Stimulated activated naive CD8-positive, alpha-beta T cell treated with anti-CD3 and anti-CD28 coated beads, Interleukin-15, amount 100 ng/mL, for 72 hours (primary cell): ENCODE measurements around the gene MEI1.
A peak's percentile ranks its signal among the peaks of the same experiment; 100 is the strongest.
"Not testable (repeated sequence)": the region's sequence is repeated elsewhere in the genome, so short reads cannot be mapped to it uniquely, and the experiment has no call there.

Source experiments
- ATAC-seq: fragments of 150-1000 bp; cut with Tn5 transposase; 2 replicates; pipeline ENCODE4 v1.10.0; 2021; ENCODE audit warnings: mild to moderate bottlenecking, moderate library complexity
- DNase-seq, 2 donors: peaks; one replicate each; pipeline ENCODE4 v3.0.0; 2021 to 2022
- H3K27ac Mint-ChIP-seq, 2 donors: one replicate each; pipeline ENCODE4 v1.8.0; 2022; ENCODE audit warnings: mild to moderate bottlenecking in 2 of 2, mixed read lengths in 2 of 2, moderate library complexity in 2 of 2
- H3K27me3 Mint-ChIP-seq: one replicate; pipeline ENCODE4 v1.8.0; 2022; ENCODE audit warnings: mixed read lengths
- H3K4me1 Mint-ChIP-seq: one replicate; pipeline ENCODE4 v1.8.0; 2022; ENCODE audit warnings: mild to moderate bottlenecking, mixed read lengths
- H3K4me3 Mint-ChIP-seq, 2 donors: one replicate each; pipeline ENCODE4 v1.8.0; 2022; ENCODE audit warnings: mild to moderate bottlenecking in 2 of 2, mixed read lengths in 2 of 2, moderate library complexity in 1 of 2
- H3K9me3 Mint-ChIP-seq, 2 donors: one replicate each; pipeline ENCODE4 v1.8.0; 2022; ENCODE audit warnings: mixed read lengths in 2 of 2

Gene MEI1

GRCh38 chr22:41672780-41673509 lies 26.4 kb upstream of the MEI1 start:
- ATAC-seq: no peak
- H3K9me3 Mint-ChIP-seq: no peaks in the 10 kb centered on the region
- no peak overlapping the region for H3K4me3 Mint-ChIP-seq
- H3K4me1 Mint-ChIP-seq: peaks cover 21% of the 10 kb centered on the region
- H3K27ac Mint-ChIP-seq: no peak overlapping the region
- H3K27me3 Mint-ChIP-seq: no peaks in the 10 kb centered on the region
- no peak for DNase-seq

- peaks cover 20% of the 10 kb centered on the region for H3K4me1 Mint-ChIP-seq
- H3K27ac Mint-ChIP-seq: no peak overlapping the region
- DNase-seq: no peak
- no peak overlapping the region for H3K4me3 Mint-ChIP-seq
- ATAC-seq: no peak
- H3K27me3 Mint-ChIP-seq: no peaks in the 10 kb centered on the region
- no peaks in the 10 kb centered on the region for H3K9me3 Mint-ChIP-seq
These were observed 24.4 kb upstream of the MEI1 start for GRCh38 chr22:41674846-41675340.

- no peak for ATAC-seq
- Mint-ChIP-seq H3K27me3 (no peaks in the 10 kb centered on the region), H3K27ac (peak overlapping the region in 1 of 2 donors; percentile 14), H3K9me3 (no peaks in the 10 kb centered on the region), H3K4me1 (peaks cover 25% of the 10 kb centered on the region), H3K4me3 (no peak overlapping the region)
- DNase-seq: no peak
These were observed 23.2 kb upstream of the MEI1 start for GRCh38 chr22:41676134-41676533.

GRCh38 chr22:41681616-41682015 lies 17.7 kb upstream of the MEI1 start:
- ATAC-seq: no peak
- DNase-seq: no peak
- Mint-ChIP-seq H3K9me3 (no peaks in the 10 kb centered on the region), H3K27me3 (no peaks in the 10 kb centered on the region), H3K4me3 (peak overlapping the region; percentile 92 to 99), H3K27ac (peak overlapping the region; percentile 57 to 97), H3K4me1 (peaks cover 35% of the 10 kb centered on the region)

GRCh38 chr22:41682033-41682807 lies 17.1 kb upstream of the MEI1 start:
- peak; percentile 99 for ATAC-seq
- no peaks in the 10 kb centered on the region for H3K9me3 Mint-ChIP-seq
- H3K4me3 Mint-ChIP-seq: peak overlapping the region; percentile 92 to 99
- H3K27ac Mint-ChIP-seq: peak overlapping the region; percentile 97 to 98
- peak; percentile 80 to 84 for DNase-seq
- peaks cover 38% of the 10 kb centered on the region for H3K4me1 Mint-ChIP-seq
- no peaks in the 10 kb centered on the region for H3K27me3 Mint-ChIP-seq

- Mint-ChIP-seq H3K9me3 (no peaks in the 10 kb centered on the region), H3K27ac (peak overlapping the region; percentile 97 to 98), H3K4me1 (peaks cover 46% of the 10 kb centered on the region), H3K27me3 (no peaks in the 10 kb centered on the region), H3K4me3 (peak overlapping the region; percentile 92 to 99)
- no peak for DNase-seq
- no peak for ATAC-seq
These were observed 16.3 kb upstream of the MEI1 start for GRCh38 chr22:41683052-41683451.

- H3K4me3 Mint-ChIP-seq: peak overlapping the region in 1 of 2 donors; percentile 99
- peaks cover 45% of the 10 kb centered on the region for H3K4me1 Mint-ChIP-seq
- H3K9me3 Mint-ChIP-seq: no peaks in the 10 kb centered on the region
- peak overlapping the region; percentile 6 to 40 for H3K27ac Mint-ChIP-seq
- ATAC-seq: no peak
- no peak for DNase-seq
- H3K27me3 Mint-ChIP-seq: no peaks in the 10 kb centered on the region
These were observed 15.7 kb upstream of the MEI1 start for GRCh38 chr22:41683616-41684015.

- Mint-ChIP-seq H3K4me3 (peak overlapping the region; percentile 12 to 36), H3K9me3 (no peaks in the 10 kb centered on the region), H3K27me3 (no peaks in the 10 kb centered on the region), H3K4me1 (peaks cover 48% of the 10 kb centered on the region), H3K27ac (peak overlapping the region in 1 of 2 donors; percentile 75)
- DNase-seq (no peak), ATAC-seq (no peak)
These were observed 15.1 kb upstream of the MEI1 start for GRCh38 chr22:41684194-41684593.

- Mint-ChIP-seq H3K4me3 (peak overlapping the region; percentile 94 to 98), H3K4me1 (peaks cover 47% of the 10 kb centered on the region), H3K27ac (peak overlapping the region in 1 of 2 donors; percentile 65)
- H3K9me3 Mint-ChIP-seq, DNase-seq, ATAC-seq, H3K27me3 Mint-ChIP-seq: not testable (repeated sequence)
These were observed 12.4 kb upstream of the MEI1 start for GRCh38 chr22:41686890-41687289.

GRCh38 chr22:41687901-41688364 lies 11.4 kb upstream of the MEI1 start:
- Mint-ChIP-seq H3K27ac (peak overlapping the region; percentile 99 to 100), H3K4me3 (peak overlapping the region; percentile 94 to 98), H3K9me3 (no peaks in the 10 kb centered on the region), H3K27me3 (no peaks in the 10 kb centered on the region), H3K4me1 (peaks cover 43% of the 10 kb centered on the region)
- no peak for DNase-seq
- peak; percentile 40 for ATAC-seq

- ATAC-seq: peak; percentile 96
- H3K27me3 Mint-ChIP-seq: no peaks in the 10 kb centered on the region
- H3K9me3 Mint-ChIP-seq: no peaks in the 10 kb centered on the region
- H3K4me1 Mint-ChIP-seq: peaks cover 43% of the 10 kb centered on the region
- peak; percentile 84 to 90 for DNase-seq
- peak within 1 kb of the TSS; percentile 99 to 100 for H3K27ac Mint-ChIP-seq
- H3K4me3 Mint-ChIP-seq: peak within 1 kb of the TSS; percentile 94 to 98
These were observed 10.7 kb upstream of the MEI1 start, which contains the start of gene SNU13 for GRCh38 chr22:41688365-41689211. TSS of gene SNU13 (minus strand) at chr22:41688867. CDS start at chr22:41688796, 71 bp downstream.

- Mint-ChIP-seq H3K27ac (no peak overlapping the region), H3K27me3 (no peaks in the 10 kb centered on the region), H3K4me3 (peak overlapping the region in 1 of 2 donors; percentile 6), H3K4me1 (peaks cover 33% of the 10 kb centered on the region), H3K9me3 (no peaks in the 10 kb centered on the region)
- ATAC-seq (no peak), DNase-seq (no peak)
These were observed 8.8 kb upstream of the MEI1 start for GRCh38 chr22:41690476-41690875.

GRCh38 chr22:41695211-41695610 lies 4.1 kb upstream of the MEI1 start:
- Mint-ChIP-seq H3K27me3 (no peaks in the 10 kb centered on the region), H3K9me3 (no peaks in the 10 kb centered on the region), H3K27ac (no peak overlapping the region), H3K4me3 (no peak overlapping the region), H3K4me1 (peaks cover 14% of the 10 kb centered on the region)
- no peak for ATAC-seq
- DNase-seq: no peak

GRCh38 chr22:41696703-41697102 lies 2.6 kb upstream of the MEI1 start:
- Mint-ChIP-seq H3K4me3 (no peak overlapping the region), H3K9me3 (no peaks in the 10 kb centered on the region), H3K27me3 (no peaks in the 10 kb centered on the region), H3K4me1 (peaks cover 14% of the 10 kb centered on the region), H3K27ac (peak overlapping the region in 1 of 2 donors; percentile 29)
- ATAC-seq (peak; percentile 16), DNase-seq (no peak)
